HepG2 (cell line): ENCODE measurements around the gene EFNA2. TPM values are rescaled to one million over a fixed set of nuclear protein-coding genes. Genes with fewer than 3 reads are reported as not detected.
A peak's percentile ranks its signal among the peaks of the same experiment; 100 is the strongest.

Source experiments
- CBX2 ChIP-seq, 2 experiments: fragments of 200-600 bp in 1 of 2; sonication (generic); formaldehyde crosslinking in 1 of 2; IDR thresholded peaks; 2 replicates each; pipeline versions ENCODE4 v1.7.0 to v1.8.1; 2018 to 2022; ENCODE audit warnings: low read depth in 2 of 2, low read length in 1 of 2, mild to moderate bottlenecking in 1 of 2, missing genetic modification reagents in 1 of 2
- CREBL2 ChIP-seq: sonication (generic); formaldehyde crosslinking; IDR thresholded peaks from 2 replicates; pipeline ENCODE4 v1.8.1; 2023; ENCODE audit warnings: missing genetic modification reagents, mild to moderate bottlenecking, borderline replicate concordance
- CREM ChIP-seq, 2 experiments: sonication (generic) in 1 of 2; formaldehyde crosslinking in 1 of 2; IDR thresholded peaks; 2 replicates each; pipeline versions ENCODE4 v1.4.0 to v1.6.1; 2016 to 2020; ENCODE audit warnings: antibody characterized with exemption in 1 of 2, mild to moderate bottlenecking in 1 of 2, missing genetic modification reagents in 1 of 2
- ELF3 ChIP-seq: IDR thresholded peaks from 2 replicates; pipeline ENCODE4 v1.6.1; 2016; ENCODE audit warnings: missing genetic modification reagents, missing compliant biosample characterization
- FOSL2 ChIP-seq: sonication (generic); formaldehyde crosslinking; IDR thresholded peaks from 2 replicates; pipeline ENCODE4 v1.4.0; 2020; ENCODE audit warnings: missing genetic modification reagents
- FUBP1 ChIP-seq: sonication (generic); formaldehyde crosslinking; IDR thresholded peaks from 2 replicates; pipeline ENCODE4 v1.5.1; 2020; ENCODE audit warnings: missing genetic modification reagents, mild to moderate bottlenecking, borderline replicate concordance
- GATAD2A ChIP-seq: IDR thresholded peaks from 2 replicates; pipeline ENCODE4 v1.6.1; 2016
- KMT2A ChIP-seq: sonication (generic); formaldehyde crosslinking; IDR thresholded peaks from 2 replicates; pipeline ENCODE4 v1.4.0; 2020; ENCODE audit warnings: missing genetic modification reagents
- MTA1 ChIP-seq: sonication (generic); formaldehyde crosslinking; IDR thresholded peaks from 2 replicates; pipeline ENCODE4 v1.4.0; 2020; ENCODE audit warnings: missing genetic modification reagents, mild to moderate bottlenecking, borderline replicate concordance
- MTF1 ChIP-seq: sonication (generic); formaldehyde crosslinking; IDR thresholded peaks from 2 replicates; pipeline ENCODE4 v1.5.0; 2020; ENCODE audit warnings: missing genetic modification reagents
- MXD4 ChIP-seq: IDR thresholded peaks from 2 replicates; pipeline ENCODE4 v1.6.1; 2016; ENCODE audit warnings: mild to moderate bottlenecking, missing biosample characterization, missing genetic modification reagents
- NCOA1 ChIP-seq: sonication (generic); formaldehyde crosslinking; IDR thresholded peaks from 2 replicates; pipeline ENCODE4 v1.9.0; 2021; ENCODE audit warnings: missing genetic modification reagents
- NFE2L2 ChIP-seq: fragments of 150-350 bp; IDR thresholded peaks from 2 replicates; pipeline ENCODE4 v1.6.1; 2014; ENCODE audit warnings: low read length
- NFIB ChIP-seq: sonication (generic); formaldehyde crosslinking; IDR thresholded peaks from 2 replicates; pipeline ENCODE4 v1.9.0; 2021; ENCODE audit warnings: missing genetic modification reagents, mild to moderate bottlenecking, borderline replicate concordance
- SALL1 ChIP-seq: sonication (generic); formaldehyde crosslinking; IDR thresholded peaks from 2 replicates; pipeline ENCODE4 v1.8.0; 2022; ENCODE audit warnings: mild to moderate bottlenecking, missing genetic modification reagents
- SP2 ChIP-seq: sonication (generic); formaldehyde crosslinking; IDR thresholded peaks from 2 replicates; pipeline ENCODE4 v1.5.1; 2020; ENCODE audit warnings: mild to moderate bottlenecking, missing genetic modification reagents
- SRSF4 ChIP-seq: fragments of 200-400 bp; formaldehyde crosslinking; IDR thresholded peaks from one replicate; pipeline ENCODE4 v1.6.1; 2018; ENCODE audit warnings: mild to moderate bottlenecking, low read depth, low read length, moderate library complexity; ENCODE audit not compliant: poor library complexity, severe bottlenecking
- SRY ChIP-seq: sonication (generic); formaldehyde crosslinking; IDR thresholded peaks from 2 replicates; pipeline ENCODE4 v1.8.0; 2022; ENCODE audit warnings: mild to moderate bottlenecking, missing genetic modification reagents
- SYNCRIP ChIP-seq: fragments of 200-400 bp; formaldehyde crosslinking; IDR thresholded peaks from 2 replicates; pipeline ENCODE4 v1.6.1; 2018; ENCODE audit warnings: mild to moderate bottlenecking, low read depth, low read length; ENCODE audit not compliant: insufficient read depth
- UBTF ChIP-seq: sonication (generic); formaldehyde crosslinking; IDR thresholded peaks from 2 replicates; pipeline ENCODE4 v1.4.0; 2020; ENCODE audit warnings: mild to moderate bottlenecking, missing genetic modification reagents
- ZBTB38 ChIP-seq: sonication (generic); formaldehyde crosslinking; IDR thresholded peaks from 2 replicates; pipeline ENCODE4 v1.5.1; 2020; ENCODE audit warnings: mild to moderate bottlenecking, missing genetic modification reagents
- ZMYM2 ChIP-seq: sonication (generic); formaldehyde crosslinking; IDR thresholded peaks from 2 replicates; pipeline ENCODE4 v1.8.0; 2022; ENCODE audit warnings: mild to moderate bottlenecking, missing genetic modification reagents
- ZNF367 ChIP-seq: sonication (generic); formaldehyde crosslinking; IDR thresholded peaks from 2 replicates; pipeline ENCODE4 v1.4.0; 2020; ENCODE audit warnings: missing genetic modification reagents, borderline replicate concordance
- ZNF605 ChIP-seq: sonication (generic); formaldehyde crosslinking; IDR thresholded peaks from 2 replicates; pipeline ENCODE4 v1.8.0; 2022; ENCODE audit warnings: mild to moderate bottlenecking, missing genetic modification reagents
- ZNF644 ChIP-seq: IDR thresholded peaks from 2 replicates; pipeline ENCODE4 v1.6.1; 2016; ENCODE audit warnings: low read depth
- ZNF703 ChIP-seq: sonication (generic); formaldehyde crosslinking; IDR thresholded peaks from 2 replicates; pipeline ENCODE4 v1.5.1; 2020; ENCODE audit warnings: missing genetic modification reagents, mild to moderate bottlenecking, moderate library complexity, borderline replicate concordance
- ZNF724P ChIP-seq: sonication (generic); formaldehyde crosslinking; IDR thresholded peaks from 2 replicates; pipeline ENCODE4 v1.8.0; 2022; ENCODE audit warnings: missing genetic modification reagents, borderline replicate concordance
- polyA plus RNA-seq, 8 experiments: library from polyadenylated mRNA; depleted of rRNA in 3 of 8; stranded (reverse) in 7 of 8; unstranded in 1 of 8; fragments of >200 nt; fragmentation: Illumina TruSeq in 4 of 8; extraction: Trizol in 4 of 8; gene quantifications; 2 replicates each; pipeline versions ENCODE4 v1.2.1 to v1.2.3, GENCODE V29; 2011 to 2016; ENCODE audit warnings: low read depth in 4 of 8, missing spikeins in 1 of 8, mixed read lengths in 1 of 8; ENCODE audit not compliant: insufficient read depth in 1 of 8
- total RNA-seq, 5 experiments: library from RNA; depleted of rRNA; stranded (reverse); fragments of >200 nt; fragmentation: Illumina TruSeq; extraction: Trizol; gene quantifications; 2 replicates each; pipeline ENCODE4 v1.2.3, GENCODE V29; 2016; ENCODE audit warnings: low read depth in 1 of 5

The EFNA2 gene
- total and polyA plus RNA-seq, 2 of the 13 experiments (the other 11 are each of a cell fraction or from before 2014, with no cell fraction given) = 6.0 to 9.9 TPM

GRCh38 chr19:1324806-1325567 lies 39.3 kb downstream of the EFNA2 start (continued):
- peak; percentile 49 for TF ChIP-seq UBTF (CRISPR knock-in tag)
- TF ChIP-seq ZMYM2 (CRISPR knock-in tag) = peak; percentile 67
- no peak for TF ChIP-seq CREBL2 (CRISPR knock-in tag)
- no peak for TF ChIP-seq ZNF644
- TF ChIP-seq NCOA1 (CRISPR knock-in tag) = no peak
- TF ChIP-seq SRSF4 = no peak
- TF ChIP-seq ZNF703 (CRISPR knock-in tag) = peak; percentile 80; the same call in 1 of the 2 replicates
- no peak; the same call in 1 of the 2 replicates for TF ChIP-seq SRY (CRISPR knock-in tag)
- no peak for TF ChIP-seq SYNCRIP
- peak; percentile 34; the same call in 1 of the 2 replicates for TF ChIP-seq MTA1 (CRISPR knock-in tag)
- TF ChIP-seq CBX2 (IDR thresholded peaks at IDR 0.05; ENCODE audit: low read depth, low read length) = no peak
- no peak for TF ChIP-seq CBX2 (CRISPR knock-in tag; IDR thresholded peaks at IDR 0.05; ENCODE audit: low read depth)
- no peak for TF ChIP-seq NFE2L2
- TF ChIP-seq SALL1 = peak; percentile 34; the same call in 1 of the 2 replicates
- peak; percentile 56 for TF ChIP-seq GATAD2A (CRISPR knock-in tag)
- no peak for TF ChIP-seq FUBP1 (CRISPR knock-in tag)
- peak; percentile 81 for TF ChIP-seq FOSL2 (CRISPR knock-in tag)
- TF ChIP-seq ZNF724P (CRISPR knock-in tag) = no peak
- peak; percentile 63; the same call in 1 of the 2 replicates for TF ChIP-seq CREM (IDR thresholded peaks at IDR 0.05)
- no peak for TF ChIP-seq CREM (CRISPR knock-in tag; IDR thresholded peaks at IDR 0.05)
- TF ChIP-seq ELF3 = no peak
- TF ChIP-seq NFIB (CRISPR knock-in tag) = no peak
- 0 out of 2 replicates have a peak, but pooled peaks have one; percentile 12 for TF ChIP-seq ZBTB38 (CRISPR knock-in tag)
- TF ChIP-seq MTF1 = no peak
- peak; percentile 91 for TF ChIP-seq ZNF605
- no peak for TF ChIP-seq KMT2A
- TF ChIP-seq ZNF367 (CRISPR knock-in tag) = no peak
- peak; percentile 35; the same call in 1 of the 2 replicates for TF ChIP-seq MXD4 (CRISPR knock-in tag)
- no peak for TF ChIP-seq SP2 (CRISPR knock-in tag)
